Endothelial cell of umbilical vein (primary cell): ENCODE measurements around the gene GAPVD1. TPM values are rescaled to one million over a fixed set of nuclear protein-coding genes. Genes with fewer than 3 reads are reported as not detected.

Experiments used
- BruUV-seq: library from RNA; stranded (reverse); fragments of 400-500 nt; replicated peaks from 2 replicates; lab custom pipeline; 2021; lab: Mats Ljungman, UMichigan
- CTCF ChIA-PET: fragments of 300-600, 350-600 bp; sonication (Branson Sonifier 250); formaldehyde crosslinking; loops from one replicate; lab custom pipeline; 2021; ENCODE audit warnings: antibody characterized with exemption, inconsistent platforms; lab: Charles Lee
- POLR2A ChIA-PET: fragments of 300-600, 350-600 bp; sonication (Branson Sonifier 250); formaldehyde crosslinking; loops from one replicate; lab custom pipeline; 2021; ENCODE audit warnings: antibody characterized with exemption, inconsistent platforms; lab: Charles Lee
- DNase-seq: peaks from one replicate; pipeline ENCODE4 v3.0.0-alpha.2; 2011; ENCODE audit warnings: low read depth, low spot score
- FAIRE-seq: peaks from 2 replicates; lab custom pipeline; 2011; peaks lifted over from hg19 to GRCh38; lab: Jason Lieb, UNC
- H2AFZ ChIP-seq: 2 replicates; pipeline ENCODE4 v1.6.0; 2012; ENCODE audit warnings: low read depth, low read length, control low read depth, inconsistent platforms
- H3K27ac ChIP-seq: 2 replicates; pipeline ENCODE4 v1.5.1; 2011; ENCODE audit warnings: low read depth, mild to moderate bottlenecking, control low read depth, low read length, moderate library complexity; ENCODE audit not compliant: insufficient read depth
- H3K27me3 ChIP-seq, 2 experiments: 2 replicates each; pipeline versions ENCODE4 v1.6.0 to v1.6.1; 2011; ENCODE audit warnings: low read length in 2 of 2, mixed read lengths in 1 of 2; ENCODE audit not compliant: control insufficient read depth in 2 of 2, insufficient read depth in 2 of 2
- H3K36me3 ChIP-seq, 2 experiments: 2 replicates in 1 of 2; 3 replicates in 1 of 2; pipeline ENCODE4 v1.5.1; 2011; ENCODE audit warnings: low read length in 2 of 2, mild to moderate bottlenecking in 1 of 2, moderate library complexity in 1 of 2; ENCODE audit not compliant: control insufficient read depth in 2 of 2, insufficient read depth in 2 of 2; ENCODE audit errors: extremely low read depth in 1 of 2
- H3K4me1 ChIP-seq: 3 replicates; pipeline ENCODE4 v1.5.1; 2011; ENCODE audit warnings: mild to moderate bottlenecking, low read length; ENCODE audit not compliant: control insufficient read depth, insufficient read depth; ENCODE audit errors: extremely low read depth
- H3K4me2 ChIP-seq: 2 replicates; pipeline ENCODE4 v1.6.1; 2011; ENCODE audit warnings: low read length, control low read depth, mixed read lengths; ENCODE audit not compliant: insufficient read depth
- H3K4me3 ChIP-seq, 3 experiments: fragments of 200-600 bp in 1 of 3; sonication (generic), shearing (Covaris generic) in 1 of 3; replicated peaks in 1 of 3; 2 replicates each; pipeline ENCODE4 v1.5.1; 2011 to 2016; ENCODE audit warnings: control low read depth in 3 of 3, low read length in 3 of 3, mild to moderate bottlenecking in 2 of 3, inconsistent platforms in 1 of 3, low read depth in 1 of 3, moderate library complexity in 1 of 3; ENCODE audit not compliant: insufficient read depth in 1 of 3
- H3K79me2 ChIP-seq: 2 replicates; pipeline ENCODE4 v1.6.0; 2012; ENCODE audit warnings: low read length, inconsistent platforms; ENCODE audit not compliant: control insufficient read depth, insufficient read depth
- H3K9ac ChIP-seq: replicated peaks from 2 replicates; pipeline ENCODE3; 2011; ENCODE audit warnings: low read length, control low read depth; ENCODE audit not compliant: insufficient read depth; ENCODE audit errors: extremely low read depth
- H3K9me1 ChIP-seq: replicated peaks from 3 replicates; pipeline ENCODE4 v1.6.0; 2011; ENCODE audit warnings: mild to moderate bottlenecking, low read length; ENCODE audit not compliant: control insufficient read depth, insufficient read depth; ENCODE audit errors: extremely low read depth
- H3K9me3 ChIP-seq: replicated peaks from 2 replicates; pipeline ENCODE4 v1.5.1; 2012; ENCODE audit warnings: low read length, inconsistent platforms; ENCODE audit not compliant: control insufficient read depth, insufficient read depth
- H4K20me1 ChIP-seq: replicated peaks from 2 replicates; pipeline ENCODE3; 2011; ENCODE audit warnings: mild to moderate bottlenecking, low read length; ENCODE audit not compliant: control insufficient read depth, insufficient read depth; ENCODE audit errors: extremely low read depth
- CTCF ChIP-seq, 2 donors: IDR thresholded peaks; 1 replicate in 1 of 2; 2 replicates in 1 of 2; pipeline ENCODE4 v1.5.1; 2011; ENCODE audit warnings: low read length in 2 of 2, mild to moderate bottlenecking in 2 of 2, moderate library complexity in 2 of 2, control low read depth in 1 of 2, inconsistent platforms in 1 of 2, low read depth in 1 of 2; ENCODE audit not compliant: insufficient read depth in 1 of 2; ENCODE audit errors: extremely low read depth in 1 of 2
- EZH2 ChIP-seq: IDR thresholded peaks from 2 replicates; pipeline ENCODE4 v1.6.1; 2012; ENCODE audit warnings: borderline replicate concordance, low read depth, mild to moderate bottlenecking, moderate library complexity, low read length, inconsistent platforms; ENCODE audit not compliant: severe bottlenecking
- FOS ChIP-seq: IDR thresholded peaks from 2 replicates; pipeline ENCODE4 v1.6.1; 2011; ENCODE audit warnings: mild to moderate bottlenecking, low read length, moderate library complexity, borderline replicate concordance; ENCODE audit not compliant: insufficient read depth
- GATA2 ChIP-seq: IDR thresholded peaks from 2 replicates; pipeline ENCODE4 v1.7.0; 2011; ENCODE audit warnings: low read depth, mild to moderate bottlenecking, moderate library complexity, mixed read lengths, low read length; ENCODE audit not compliant: insufficient read length, insufficient read depth
- JUN ChIP-seq: IDR thresholded peaks from 2 replicates; pipeline ENCODE4 v1.6.1; 2011; ENCODE audit warnings: borderline replicate concordance, low read depth; ENCODE audit not compliant: insufficient read length, insufficient read depth
- MAX ChIP-seq: IDR thresholded peaks from 2 replicates; pipeline ENCODE4 v1.6.1; 2011; ENCODE audit not compliant: insufficient read depth, insufficient read length
- MYC ChIP-seq: IDR thresholded peaks from one replicate; pipeline ENCODE4 v1.6.1; 2011; ENCODE audit warnings: mild to moderate bottlenecking, low read depth, low read length
- POLR2A ChIP-seq: IDR thresholded peaks from 2 replicates; pipeline ENCODE4 v1.6.1; 2012; ENCODE audit warnings: low read depth, mild to moderate bottlenecking, control low read depth, low read length
- POLR2AphosphoS5 ChIP-seq: IDR thresholded peaks from 2 replicates; pipeline ENCODE4 v1.6.1; 2012; ENCODE audit warnings: low read depth, mild to moderate bottlenecking, control low read depth, low read length, moderate library complexity; ENCODE audit not compliant: insufficient read depth
- dilution Hi-C: fragments of 300-500 bp; cut with MboI; formaldehyde crosslinking; loops from one replicate; pipeline ENCODE4 v1.15.0; 2019; ENCODE audit warnings: low sequenced_read_pairs; ENCODE audit not compliant: extremely low pct_ligation_motif_present
- intact Hi-C: fragments of 100-400 bp; cut with micrococcal nuclease; formaldehyde crosslinking; loops from one replicate; pipeline ENCODE4 v1.10.0; 2022
- polyA plus RNA-seq, 4 experiments: library from polyadenylated mRNA; depleted of rRNA in 3 of 4; stranded (reverse) in 3 of 4; unstranded in 1 of 4; fragments of >200 nt; gene quantifications; 2 replicates each; pipeline versions ENCODE4 v1.2.1 to v1.2.3, GENCODE V29; 2011 to 2012; ENCODE audit warnings: missing spikeins in 1 of 4
- total RNA-seq: library from RNA; stranded (reverse); gene quantifications from 2 replicates; pipeline ENCODE4 v1.2.3, GENCODE V29; 2021

GAPVD1 gene
- total and polyA plus RNA-seq, 2 donors (not counting 3 experiments of a cell fraction or from before 2014, with no cell fraction given) = 10.7 to 53.2 TPM

GRCh38 chr9:125317704-125318103, 56.1 kb downstream of the GAPVD1 start:
- H3K4me1 ChIP-seq = no peaks in the 10 kb centered on the region
- peaks cover 9% of the 10 kb centered on the region in 2 experiments for H3K36me3 ChIP-seq
- H3K27ac ChIP-seq = no peak overlapping the region
- H4K20me1 ChIP-seq = no peaks in the 10 kb centered on the region
- ChIA-PET POLR2A (no interaction called here), CTCF (interaction anchor here (1.0 kb wide), 2 partner anchors 10 to 18 kb away, joined by 3 to 4 read pairs; no protein-coding TSS in a partner anchor)
- no TSS peak for BruUV-seq
- no peak for FAIRE-seq
- no peak overlapping the region for H3K4me3 ChIP-seq
- H3K9ac ChIP-seq = no peak overlapping the region
- TF ChIP-seq POLR2AphosphoS5 = no peak
- no peak for TF ChIP-seq MAX
- TF ChIP-seq GATA2 = no peak
- no peak for TF ChIP-seq POLR2A
- no peak for TF ChIP-seq FOS
- no peak for TF ChIP-seq MYC
- no peak for TF ChIP-seq CTCF (IDR thresholded peaks at IDR 0.05; ENCODE audit: extremely low read depth in 1 of 2, insufficient read depth in 1 of 2, low read depth in 1 of 2, low read length in 2 of 2)
- no peak for TF ChIP-seq EZH2
- TF ChIP-seq JUN = no peak
- no peaks in the 10 kb centered on the region for H3K27me3 ChIP-seq
- H3K4me2 ChIP-seq = no peak overlapping the region
- H3K9me1 ChIP-seq = no peaks in the 10 kb centered on the region
- DNase-seq = no peak
- no peaks in the 10 kb centered on the region for H3K79me2 ChIP-seq
- intact Hi-C loops (no loop called here), dilution Hi-C loops (no loop called here)
- H2AFZ ChIP-seq = no peak overlapping the region
- no peaks in the 10 kb centered on the region for H3K9me3 ChIP-seq
